Measurements from ENCODE around the gene HNF4A.

DNA sequence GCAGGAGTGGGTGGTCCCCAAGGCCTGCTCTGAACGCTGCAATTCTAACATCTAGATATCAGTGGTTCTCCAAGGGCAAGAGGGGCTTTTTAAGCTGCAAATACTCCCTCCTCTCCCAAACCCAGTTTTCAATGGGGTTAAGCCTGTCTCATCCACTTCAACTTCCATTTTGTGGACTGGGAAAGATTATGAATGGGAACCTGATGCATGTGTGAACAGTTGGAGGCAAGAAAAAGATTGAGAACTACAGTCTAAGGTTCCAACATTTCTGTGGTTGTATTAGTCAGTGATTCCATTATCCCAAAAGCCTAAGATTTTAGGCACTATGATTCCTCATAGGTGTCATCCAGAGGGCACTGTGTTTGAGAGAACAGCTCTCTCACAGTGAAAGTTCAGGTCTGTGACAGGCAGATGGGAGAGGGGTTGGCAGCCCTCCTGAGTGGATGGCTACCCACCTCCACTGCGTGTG is 53.7 kb downstream of the HNF4A start:
- TF ChIP-seq BHLHE40 (IDR thresholded peaks at IDR 0.05; ENCODE audit: low read depth, low read length), result no peak
- TF ChIP-seq FOS (IDR thresholded peaks at IDR 0.05; ENCODE audit: low read depth, low read length), result no peak
- no peak for TF ChIP-seq POLR2A (IDR thresholded peaks at IDR 0.05; ENCODE audit: low read depth, low read length)
- TF ChIP-seq, protein P1, sequence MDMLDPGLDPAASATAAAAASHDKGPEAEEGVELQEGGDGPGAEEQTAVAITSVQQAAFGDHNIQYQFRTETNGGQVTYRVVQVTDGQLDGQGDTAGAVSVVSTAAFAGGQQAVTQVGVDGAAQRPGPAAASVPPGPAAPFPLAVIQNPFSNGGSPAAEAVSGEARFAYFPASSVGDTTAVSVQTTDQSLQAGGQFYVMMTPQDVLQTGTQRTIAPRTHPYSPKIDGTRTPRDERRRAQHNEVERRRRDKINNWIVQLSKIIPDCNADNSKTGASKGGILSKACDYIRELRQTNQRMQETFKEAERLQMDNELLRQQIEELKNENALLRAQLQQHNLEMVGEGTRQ (IDR thresholded peaks at IDR 0.05; ENCODE audit: low read depth, low read length), result no peak
- no peak for TF ChIP-seq CEBPB (IDR thresholded peaks at IDR 0.05; ENCODE audit: low read depth, low read length)
- TF ChIP-seq, protein P2, sequence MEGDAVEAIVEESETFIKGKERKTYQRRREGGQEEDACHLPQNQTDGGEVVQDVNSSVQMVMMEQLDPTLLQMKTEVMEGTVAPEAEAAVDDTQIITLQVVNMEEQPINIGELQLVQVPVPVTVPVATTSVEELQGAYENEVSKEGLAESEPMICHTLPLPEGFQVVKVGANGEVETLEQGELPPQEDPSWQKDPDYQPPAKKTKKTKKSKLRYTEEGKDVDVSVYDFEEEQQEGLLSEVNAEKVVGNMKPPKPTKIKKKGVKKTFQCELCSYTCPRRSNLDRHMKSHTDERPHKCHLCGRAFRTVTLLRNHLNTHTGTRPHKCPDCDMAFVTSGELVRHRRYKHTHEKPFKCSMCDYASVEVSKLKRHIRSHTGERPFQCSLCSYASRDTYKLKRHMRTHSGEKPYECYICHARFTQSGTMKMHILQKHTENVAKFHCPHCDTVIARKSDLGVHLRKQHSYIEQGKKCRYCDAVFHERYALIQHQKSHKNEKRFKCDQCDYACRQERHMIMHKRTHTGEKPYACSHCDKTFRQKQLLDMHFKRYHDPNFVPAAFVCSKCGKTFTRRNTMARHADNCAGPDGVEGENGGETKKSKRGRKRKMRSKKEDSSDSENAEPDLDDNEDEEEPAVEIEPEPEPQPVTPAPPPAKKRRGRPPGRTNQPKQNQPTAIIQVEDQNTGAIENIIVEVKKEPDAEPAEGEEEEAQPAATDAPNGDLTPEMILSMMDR (conservative IDR thresholded peaks at IDR 0.05; ENCODE audit: low read depth, low read length), result no peak
- TF ChIP-seq RAD21 (IDR thresholded peaks at IDR 0.05; ENCODE audit: low read length), result no peak
- TF ChIP-seq, protein P3, sequence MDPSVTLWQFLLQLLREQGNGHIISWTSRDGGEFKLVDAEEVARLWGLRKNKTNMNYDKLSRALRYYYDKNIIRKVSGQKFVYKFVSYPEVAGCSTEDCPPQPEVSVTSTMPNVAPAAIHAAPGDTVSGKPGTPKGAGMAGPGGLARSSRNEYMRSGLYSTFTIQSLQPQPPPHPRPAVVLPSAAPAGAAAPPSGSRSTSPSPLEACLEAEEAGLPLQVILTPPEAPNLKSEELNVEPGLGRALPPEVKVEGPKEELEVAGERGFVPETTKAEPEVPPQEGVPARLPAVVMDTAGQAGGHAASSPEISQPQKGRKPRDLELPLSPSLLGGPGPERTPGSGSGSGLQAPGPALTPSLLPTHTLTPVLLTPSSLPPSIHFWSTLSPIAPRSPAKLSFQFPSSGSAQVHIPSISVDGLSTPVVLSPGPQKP (IDR thresholded peaks at IDR 0.05; ENCODE audit: borderline replicate concordance, low read depth, low read length), result no peak
- no peak for TF ChIP-seq SMC3 (IDR thresholded peaks at IDR 0.05; ENCODE audit: low read depth, low read length)
- TF ChIP-seq MAZ (IDR thresholded peaks at IDR 0.05; ENCODE audit: borderline replicate concordance, low read depth, low read length), result no peak
